ENCODE data around the gene P2RY1.

The P2RY1 gene

GRCh38 chr3:152834776-152835600 lies at the start of gene P2RY1:
Gene P2RY1 (plus strand): TSS chr3:152835131. CDS start chr3:152835783, 652 bp downstream.
- DNase-seq (ENCODE audit: low read depth) = peak; percentile 70

DNA sequence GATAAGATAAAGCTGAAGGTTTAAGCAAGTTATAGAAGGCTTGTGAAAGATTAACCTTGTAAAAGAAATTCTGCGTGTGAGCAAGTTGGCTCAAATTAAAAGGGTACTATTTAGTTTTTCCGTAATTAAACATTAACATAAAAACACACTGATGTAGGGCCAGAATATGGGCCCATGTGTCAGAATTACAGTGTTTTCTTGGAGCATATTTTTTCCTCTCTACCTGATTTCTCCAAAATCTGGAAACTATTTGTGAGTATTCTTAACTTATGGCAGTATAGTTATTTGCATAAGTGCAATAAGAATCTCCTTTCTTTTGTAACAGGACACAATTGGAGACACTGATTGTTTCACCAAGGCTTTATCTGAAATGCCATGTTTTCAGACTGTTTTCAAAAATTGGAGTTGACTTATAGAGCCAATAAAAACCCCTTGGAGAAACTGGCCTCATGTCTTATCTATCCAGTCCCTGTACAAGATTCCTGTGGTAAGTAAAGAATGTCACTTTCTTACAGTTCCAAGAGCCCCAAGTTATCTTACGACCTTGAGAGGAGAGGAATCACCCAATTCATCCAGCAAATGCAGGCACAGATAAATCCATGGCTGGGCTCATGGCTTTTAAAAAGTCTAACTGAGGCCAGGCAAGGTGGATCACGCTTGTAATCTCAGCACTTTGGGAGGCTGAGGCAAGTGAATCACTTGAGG lies 47.8 kb upstream of the P2RY1 start:
- DNase-seq (ENCODE audit: low read depth) = peak; percentile 2

DNA sequence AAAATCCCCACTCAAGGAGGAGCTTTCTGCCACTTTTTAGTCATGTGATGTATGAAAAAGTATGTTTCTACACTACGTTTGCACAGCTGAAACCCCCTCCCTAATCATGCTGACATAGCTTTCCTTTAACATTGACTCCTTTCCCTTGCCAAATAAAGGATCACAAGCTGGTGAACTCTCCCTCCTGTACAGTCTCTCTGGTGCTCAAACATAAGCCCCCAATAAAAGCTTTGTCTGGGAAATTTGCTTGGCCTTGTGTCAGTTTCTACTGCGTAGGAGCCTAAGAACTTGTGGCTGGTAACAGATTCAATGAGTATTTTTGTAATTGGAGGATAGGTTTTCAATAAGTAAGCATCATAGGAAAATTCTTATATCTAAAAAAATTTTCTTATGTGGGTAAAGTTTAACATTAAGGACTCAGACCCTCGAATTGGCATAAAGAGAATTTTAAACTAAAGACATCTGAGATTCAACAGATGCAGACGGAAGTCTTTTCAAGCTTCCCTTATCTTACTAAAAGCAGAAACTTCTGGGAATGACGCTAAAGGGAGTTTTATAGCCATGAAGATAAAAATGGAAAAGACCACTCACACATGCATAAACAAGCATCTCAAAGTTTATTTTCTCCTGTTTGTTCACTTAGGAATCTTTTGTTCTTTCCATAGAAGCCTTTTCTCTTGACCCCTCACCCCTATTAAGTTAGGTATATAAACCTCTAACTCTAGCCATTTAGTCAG lies 44.1 kb upstream of the P2RY1 start:
- no peak for DNase-seq (ENCODE audit: low read depth)

DNA sequence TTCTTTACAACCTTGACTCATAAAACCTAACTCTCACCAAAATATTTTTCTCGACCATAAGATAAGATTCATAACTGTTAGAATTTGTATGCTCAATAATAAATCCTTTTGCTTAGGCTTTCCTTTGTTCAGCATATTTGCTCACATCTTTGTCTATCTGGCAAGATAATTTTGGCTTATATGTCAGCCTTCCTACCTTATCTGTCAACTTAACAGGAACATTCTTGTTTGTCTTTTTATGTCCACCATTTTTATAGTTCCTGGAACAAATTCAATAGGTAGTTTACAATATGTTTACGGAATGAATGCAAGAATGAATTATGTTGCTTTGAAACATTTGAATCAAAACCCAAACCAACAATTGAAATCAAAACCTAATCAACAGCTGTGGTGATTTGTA lies 41.0 kb upstream of the P2RY1 start:
- no peak for DNase-seq (ENCODE audit: low read depth)

DNA sequence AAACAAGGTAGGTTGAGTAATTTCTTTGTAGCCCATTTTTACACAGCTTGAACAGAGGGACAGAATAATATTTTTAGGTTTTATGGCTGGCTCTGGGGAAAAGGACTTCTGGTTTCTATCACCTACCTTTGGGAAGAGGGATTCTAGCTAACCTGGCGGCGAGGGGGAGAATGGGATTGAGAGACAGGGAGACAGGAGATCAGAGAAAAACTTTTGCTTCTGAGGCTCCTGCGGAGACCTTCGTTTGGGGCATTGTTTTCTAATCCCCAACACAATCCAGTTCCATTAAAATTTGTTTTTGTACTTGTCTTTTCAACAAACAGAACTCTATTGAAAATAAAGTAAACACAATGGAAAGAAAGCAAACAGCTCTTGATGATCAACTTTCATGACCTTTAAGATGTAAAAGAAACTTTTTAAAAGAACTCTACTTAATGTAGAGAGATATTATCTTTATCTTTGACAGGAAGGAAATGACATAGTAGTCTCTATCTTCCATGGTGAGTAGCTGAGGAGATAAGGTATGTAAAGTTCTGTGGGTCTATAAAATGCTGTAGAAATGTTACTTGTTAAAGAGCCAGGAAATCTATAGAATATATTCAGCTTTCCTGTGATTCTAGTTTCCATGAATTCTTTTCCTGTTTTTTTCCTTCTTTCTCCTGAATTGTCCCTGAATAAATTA lies 37.0 kb upstream of the P2RY1 start:
- no peak for DNase-seq (ENCODE audit: low read depth)

- no peak for DNase-seq (ENCODE audit: low read depth)
These were observed 22.8 kb upstream of the P2RY1 start for GRCh38 chr3:152811974-152812760.

DNA sequence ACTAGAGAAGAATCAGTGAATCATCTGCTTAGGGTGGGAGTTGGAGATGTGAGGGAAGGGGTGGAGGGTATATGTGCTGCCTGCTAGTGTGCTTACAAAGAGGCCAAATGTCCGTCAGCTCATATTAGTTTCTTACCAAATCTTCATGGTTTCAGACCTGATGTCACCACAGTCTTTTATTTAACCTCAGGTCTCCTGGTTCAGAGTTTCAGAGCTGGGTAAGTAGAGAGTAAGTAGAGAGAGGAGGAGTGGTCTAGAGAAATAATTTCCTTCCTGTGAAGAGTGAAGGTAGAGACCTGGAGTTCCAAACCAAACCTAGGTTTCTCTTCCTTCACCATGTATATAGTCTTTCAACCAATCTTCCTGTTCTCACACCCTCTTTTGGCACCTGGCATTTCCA lies 17.5 kb upstream of the P2RY1 start:
- DNase-seq (ENCODE audit: low read depth) = no peak

GRCh38 chr3:152818027-152818426 lies 16.9 kb upstream of the P2RY1 start:
- DNase-seq (ENCODE audit: low read depth) = no peak

- DNase-seq (ENCODE audit: low read depth) = no peak
These were observed 11.8 kb upstream of the P2RY1 start for GRCh38 chr3:152823173-152823572.

GRCh38 chr3:152823781-152824180 lies 11.2 kb upstream of the P2RY1 start:
- no peak for DNase-seq (ENCODE audit: low read depth)

DNA sequence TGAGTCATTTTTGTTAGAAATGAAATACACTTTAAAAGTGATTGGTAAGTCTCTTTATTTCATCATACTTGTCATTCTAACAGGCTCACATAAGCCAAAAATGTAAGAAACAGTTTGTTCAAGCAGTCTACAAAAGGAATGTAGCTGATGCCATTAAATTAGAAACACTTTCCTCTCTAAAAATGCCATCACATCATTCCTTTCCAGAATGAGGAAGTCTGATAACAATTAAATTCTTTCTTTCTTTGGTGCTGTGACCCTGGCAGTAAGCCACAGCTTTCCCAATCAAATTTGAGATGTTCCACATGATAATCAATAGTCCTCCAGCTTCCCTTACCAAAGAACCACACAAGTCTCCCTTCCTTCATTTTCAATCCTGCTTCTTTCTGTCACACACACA lies 9.4 kb upstream of the P2RY1 start:
- no peak for DNase-seq (ENCODE audit: low read depth)

DNA sequence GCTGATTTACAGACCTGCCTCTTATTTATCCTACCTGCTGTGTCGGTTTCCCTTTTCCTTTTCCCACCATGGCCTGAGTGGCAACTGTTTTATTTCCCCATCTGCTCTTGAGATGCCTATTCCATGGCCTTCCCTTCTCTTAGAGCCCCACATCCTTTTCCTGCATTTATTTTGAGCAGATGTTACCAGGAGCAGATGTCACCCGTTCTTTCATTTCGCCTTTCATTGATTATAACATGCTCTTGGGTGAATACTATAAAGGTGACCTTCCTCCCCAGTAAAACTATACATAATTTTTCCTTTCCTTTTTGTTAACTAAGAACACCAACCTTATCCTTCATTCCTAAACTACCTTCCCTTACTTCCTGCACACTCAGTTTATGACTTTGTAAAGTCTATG lies 8.5 kb upstream of the P2RY1 start:
- no peak for DNase-seq (ENCODE audit: low read depth)

DNA sequence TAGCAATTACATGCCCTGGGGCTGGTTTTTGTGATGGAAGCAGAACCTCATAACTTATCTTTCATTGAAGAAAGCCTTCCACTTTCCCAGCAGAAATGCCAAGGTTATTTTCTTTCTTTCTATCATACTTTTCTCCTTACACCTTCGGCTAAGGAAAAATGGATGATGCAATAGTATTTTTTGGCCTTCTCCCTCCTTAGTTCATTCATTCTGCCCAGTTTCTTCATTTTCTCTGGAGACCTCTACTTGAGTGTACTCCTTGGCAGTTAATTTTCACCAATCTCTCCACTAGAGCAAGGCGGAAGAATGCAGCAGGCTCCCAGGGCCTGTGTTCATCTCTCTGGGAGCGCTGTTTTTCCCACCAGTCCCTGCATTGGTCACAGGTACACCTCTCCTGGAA lies 7.6 kb upstream of the P2RY1 start:
- no peak for DNase-seq (ENCODE audit: low read depth)

DNA sequence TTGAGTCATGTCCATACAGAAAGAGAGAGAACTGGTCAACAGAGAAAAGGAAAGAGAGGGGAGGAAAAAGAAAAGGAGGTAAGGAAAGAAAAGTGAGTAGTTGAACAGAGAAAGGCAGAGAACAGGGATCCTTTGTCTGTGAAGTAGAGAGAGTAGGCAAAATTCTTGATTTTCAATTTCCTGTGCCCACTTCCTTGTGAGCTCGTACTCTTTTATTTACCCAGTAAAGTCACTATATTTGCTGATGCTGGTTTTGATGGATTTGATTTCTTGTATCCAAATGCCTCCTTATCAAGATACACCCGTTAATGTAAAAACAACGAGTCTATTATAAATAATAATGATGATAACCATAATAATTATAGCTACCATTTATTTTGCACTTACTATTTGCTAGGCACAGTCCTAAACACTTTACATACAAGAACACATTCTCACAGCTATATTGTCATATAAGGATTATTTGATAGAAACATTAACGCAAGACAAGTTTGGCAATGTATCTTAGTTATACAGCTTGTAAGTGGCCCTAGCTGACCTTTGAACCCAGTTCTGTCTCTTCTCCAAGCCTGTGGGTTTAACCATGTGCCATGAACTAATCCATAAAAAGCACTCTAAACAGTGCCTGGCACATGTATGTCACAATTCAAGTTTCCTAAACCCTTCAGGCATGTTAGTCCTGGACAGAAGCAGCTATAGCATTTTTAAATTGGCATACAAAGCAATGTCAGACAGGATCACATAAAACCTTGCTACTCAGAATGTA lies 6.7 kb upstream of the P2RY1 start:
- no peak for DNase-seq (ENCODE audit: low read depth)

- DNase-seq (ENCODE audit: low read depth) = no peak
These were observed 4.7 kb upstream of the P2RY1 start for GRCh38 chr3:152830245-152830644.

- DNase-seq (ENCODE audit: low read depth) = no peak
These were observed 2.9 kb upstream of the P2RY1 start for GRCh38 chr3:152832046-152832445.

- DNase-seq (ENCODE audit: low read depth) = no peak
These were observed 1.8 kb upstream of the P2RY1 start for GRCh38 chr3:152833089-152833488.

GRCh38 chr3:152834191-152834775 lies 648 bp upstream of the P2RY1 start:
- no peak for DNase-seq (ENCODE audit: low read depth)

GRCh38 chr3:152835601-152836102 lies 721 bp downstream of the P2RY1 start:
- DNase-seq (ENCODE audit: low read depth) = no peak

GRCh38 chr3:152836269-152836668 lies 1.3 kb downstream of the P2RY1 start:
- DNase-seq (ENCODE audit: low read depth) = no peak

All from iris pigment epithelial cell (primary cell).